GM18868 (cell line): ENCODE results near the gene HAO2.

Experiments used
- ATAC-seq: cut with Tn5 transposase; IDR thresholded peaks from one replicate; pipeline ENCODE4 v1.9.1; 2021; ENCODE audit warnings: mild to moderate bottlenecking, moderate library complexity; ENCODE audit not compliant: unreplicated experiment

The HAO2 gene

DNA sequence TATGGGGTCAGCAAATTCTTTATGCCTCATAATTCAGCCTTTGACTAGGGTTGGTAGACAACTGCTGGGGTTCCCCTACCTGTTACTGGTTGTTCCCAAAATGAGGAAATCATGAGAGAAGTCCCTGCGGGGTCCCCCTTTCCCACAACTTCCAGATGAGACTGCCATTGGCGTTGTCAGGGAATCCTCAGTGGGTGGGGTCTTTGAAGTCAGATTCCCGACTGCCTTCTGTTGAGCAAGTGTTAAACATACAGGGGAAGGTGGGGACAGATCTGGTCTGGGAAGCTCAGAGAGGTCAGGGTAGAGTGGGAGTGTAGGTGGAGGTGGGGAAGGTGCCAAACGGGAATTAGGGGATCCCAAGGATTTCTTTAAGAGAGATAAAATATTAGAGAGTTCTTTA lies 61.1 kb downstream of the HAO2 start:
- no peak for ATAC-seq

DNA sequence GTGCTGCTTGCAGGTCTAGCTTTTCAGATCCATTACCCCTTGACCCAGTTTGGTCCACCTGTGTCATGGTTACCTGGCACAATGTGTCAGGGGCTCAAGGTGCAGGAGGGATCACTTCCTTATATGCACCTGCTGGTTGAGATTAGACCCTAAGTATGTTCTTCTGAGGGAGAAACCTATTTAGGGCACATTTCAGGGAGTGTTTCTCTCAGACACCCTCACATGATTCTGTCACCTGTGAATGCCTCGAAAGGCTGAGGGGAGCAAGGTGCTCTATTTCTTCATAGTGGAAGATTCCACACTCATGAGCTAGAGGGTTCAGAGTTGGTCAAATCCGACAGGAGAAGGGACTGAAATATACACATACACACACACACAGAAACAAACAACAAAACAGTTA lies 61.9 kb downstream of the HAO2 start:
- no peak for ATAC-seq

DNA sequence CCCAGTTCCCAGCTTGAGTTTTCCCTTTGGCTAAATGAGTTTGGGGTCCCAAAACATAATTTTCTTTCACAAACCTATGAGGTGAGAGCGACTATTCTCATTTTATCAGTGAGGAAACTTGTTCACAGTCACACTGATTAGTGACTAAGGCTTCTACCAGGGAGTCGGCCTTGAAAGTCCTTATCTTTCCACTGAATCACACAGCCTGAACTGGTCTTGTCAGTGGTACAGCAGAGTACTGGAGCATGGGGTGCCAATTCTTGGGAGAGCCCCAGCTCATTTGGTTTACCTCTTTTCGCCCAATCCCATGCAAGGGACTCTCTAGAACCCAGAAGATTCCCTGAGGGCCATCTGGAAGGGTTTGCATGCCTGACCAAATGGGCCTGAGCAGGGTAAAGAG lies 63.3 kb downstream of the HAO2 start:
- no peak for ATAC-seq

DNA sequence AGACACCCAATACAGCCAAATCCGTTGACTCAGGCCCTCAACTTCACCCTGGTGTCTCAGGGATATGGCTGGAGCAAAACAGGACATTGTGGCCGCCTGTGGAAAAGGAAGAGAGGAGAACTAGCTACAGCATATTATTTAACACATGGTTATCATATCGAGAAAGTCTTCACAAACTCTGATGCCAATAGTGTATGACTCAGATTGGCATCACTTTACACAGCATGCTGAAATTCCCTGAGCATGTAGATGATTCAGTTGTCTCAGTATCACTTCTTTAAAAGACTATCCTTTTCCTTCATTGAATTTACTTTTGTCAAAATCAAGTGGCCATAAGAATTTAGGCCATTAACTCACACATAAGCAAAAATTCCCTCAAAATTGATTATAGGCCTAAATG lies 66.5 kb downstream of the HAO2 start:
- peak; percentile 84 for ATAC-seq

DNA sequence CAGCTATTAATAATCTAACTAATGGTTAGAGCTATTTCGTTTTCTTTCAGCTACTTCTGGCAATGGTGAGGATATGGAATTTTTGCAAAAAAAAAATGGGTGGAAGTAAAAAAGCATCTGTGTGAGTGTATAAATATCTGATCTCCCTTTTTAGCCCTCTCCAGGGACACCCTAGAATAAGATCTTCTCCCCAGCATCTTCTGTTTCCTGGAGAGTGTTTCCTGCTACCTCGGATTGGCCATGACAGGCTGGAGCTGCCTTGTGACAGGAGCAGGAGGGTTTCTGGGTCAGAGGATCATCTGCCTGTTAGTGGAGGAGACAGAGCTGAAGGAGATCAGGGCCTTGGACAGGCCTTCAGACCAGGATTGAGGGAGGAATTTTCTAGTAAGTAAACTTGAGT lies 70.2 kb downstream of the HAO2 start:
- no peak for ATAC-seq

DNA sequence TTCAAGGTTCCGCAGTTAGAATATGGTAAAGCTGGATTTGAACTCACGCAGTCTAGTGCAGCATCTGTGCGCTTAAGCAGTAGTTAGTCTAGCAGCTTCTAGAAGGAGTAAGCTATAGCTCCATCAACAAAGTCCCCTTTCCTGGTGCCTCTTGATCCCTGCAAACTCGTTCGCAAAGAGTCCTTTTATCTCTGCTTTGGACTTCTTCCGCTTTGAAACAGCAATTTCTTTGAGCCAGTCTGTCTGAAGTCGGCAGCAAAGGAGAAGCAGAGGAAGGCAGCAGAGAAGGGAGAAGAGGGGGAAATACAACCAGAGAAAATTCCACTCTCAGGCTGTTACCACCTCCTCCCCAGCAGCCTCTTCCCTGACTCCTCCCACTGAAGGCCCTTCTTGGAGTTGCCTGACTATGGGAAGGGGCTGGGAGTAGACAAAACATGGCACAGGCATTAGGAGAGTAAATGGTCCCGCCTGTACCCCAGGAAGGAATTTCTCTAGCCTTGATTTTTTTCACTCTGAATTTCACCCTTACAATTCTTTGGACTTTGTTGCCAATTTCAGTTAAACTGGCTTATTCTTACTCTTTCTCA lies 72.2 kb downstream of the HAO2 start:
- ATAC-seq: no peak

DNA sequence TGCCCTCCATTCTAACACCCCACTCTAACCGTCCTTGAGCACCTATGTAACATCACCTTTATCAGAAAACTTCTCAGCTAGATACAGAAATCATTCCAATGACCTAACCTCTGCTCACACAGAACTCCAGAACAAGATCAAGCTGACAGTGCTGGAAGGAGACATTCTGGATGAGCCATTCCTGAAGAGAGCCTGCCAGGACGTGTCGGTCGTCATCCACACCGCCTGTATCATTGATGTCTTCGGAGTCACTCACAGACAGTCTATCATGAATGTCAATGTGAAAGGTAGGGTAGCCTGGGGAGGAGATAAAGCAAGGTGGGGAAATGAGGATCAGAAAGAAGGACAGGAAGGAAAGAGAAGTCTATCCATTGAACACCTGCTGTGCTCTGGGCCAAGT lies 74.2 kb downstream of the HAO2 start:
- no peak for ATAC-seq
